ENCODE measurements around the gene EDIL3. TPM values are rescaled to one million over a fixed set of nuclear protein-coding genes. Genes with fewer than 3 reads are reported as not detected.

EDIL3 gene
- total and polyA plus RNA-seq, 2 of the 13 experiments (the other 11 are each of a cell fraction or from before 2014, with no cell fraction given): 0.01 TPM; not detected in 1

DNA sequence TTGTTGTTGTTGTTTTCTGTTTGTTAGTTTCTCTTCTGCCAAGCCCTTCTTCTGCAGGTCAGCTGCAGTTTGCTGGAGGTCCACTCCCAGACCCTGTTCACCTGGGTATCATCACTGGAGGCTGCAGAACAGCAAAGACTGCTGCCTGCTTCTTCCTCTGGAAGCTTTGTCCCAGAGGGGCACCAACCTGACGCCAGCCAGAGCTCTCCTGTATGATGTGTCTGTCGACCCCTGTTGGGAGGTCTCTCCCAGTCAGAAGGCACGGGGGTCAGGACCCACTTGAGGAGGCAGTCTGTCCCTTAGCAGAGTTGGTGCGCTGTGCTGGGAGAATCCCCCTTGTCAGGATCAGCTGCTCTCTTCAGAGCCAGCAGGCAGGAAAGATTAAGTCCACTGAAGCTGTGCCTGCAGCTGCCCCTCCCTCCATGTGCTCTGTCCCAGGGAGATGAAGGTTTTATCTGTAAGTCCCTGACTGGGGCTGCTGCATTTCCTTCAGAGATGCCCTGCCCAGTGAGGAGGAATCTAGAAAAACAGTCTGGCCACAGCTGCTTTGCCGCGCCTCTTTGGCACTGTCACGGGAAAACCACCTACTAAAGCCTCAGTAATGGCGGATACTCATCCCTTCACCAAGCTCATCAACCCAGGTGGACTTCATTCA is 299.2 kb downstream of the EDIL3 start (continued):
- TF ChIP-seq, protein P1, sequence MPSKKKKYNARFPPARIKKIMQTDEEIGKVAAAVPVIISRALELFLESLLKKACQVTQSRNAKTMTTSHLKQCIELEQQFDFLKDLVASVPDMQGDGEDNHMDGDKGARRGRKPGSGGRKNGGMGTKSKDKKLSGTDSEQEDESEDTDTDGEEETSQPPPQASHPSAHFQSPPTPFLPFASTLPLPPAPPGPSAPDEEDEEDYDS (CRISPR knock-in tag; IDR thresholded peaks at IDR 0.05): no peak
- TF ChIP-seq ZNF431 (CRISPR knock-in tag; IDR thresholded peaks at IDR 0.05; ENCODE audit: borderline replicate concordance, low read depth): no peak

DNA sequence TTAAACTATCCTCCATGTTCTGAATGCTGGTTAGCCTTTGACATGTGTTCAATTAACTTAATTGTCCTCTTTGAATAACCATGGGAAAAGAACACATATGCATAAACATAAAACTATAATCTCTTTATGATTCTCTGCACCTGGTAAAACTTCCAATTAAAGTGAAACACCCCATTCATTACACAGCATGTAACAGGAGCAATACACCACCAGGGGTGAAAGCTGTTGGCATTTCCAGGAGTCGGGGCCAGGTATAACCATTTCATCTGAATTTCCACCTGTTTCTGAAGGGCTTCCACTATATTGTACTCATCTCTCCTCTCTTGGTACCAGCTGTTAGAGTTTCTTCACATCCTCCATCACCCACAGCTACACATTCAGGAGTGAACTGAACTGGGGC is 303.8 kb downstream of the EDIL3 start:
- FAIRE-seq: no peak

More for the DNA sequence above, 303.8 kb downstream of the EDIL3 start:
- no peak overlapping the region for H3K4me3 ChIP-seq (replicated peaks in 1 of 3; ENCODE audit: insufficient read depth in 1 of 3, low read depth in 2 of 3, low read length in 3 of 3)
- H3K9me3 ChIP-seq (ENCODE audit: low read length): no peaks in the 10 kb centered on the region
- intact Hi-C loops (cut with micrococcal nuclease; ENCODE audit: unreplicated experiment): no loop called here
- in situ Hi-C loops (cut with HindIII; ENCODE audit: extremely low pct_ligation_motif_present, low pct_unique_long_range_greater_than_20kb): loop anchor here (25.0 kb wide), 1 partner anchor 369 kb away; the partner anchor contains the start of gene HAPLN1
- BruUV-seq (replicated peaks): no TSS peak
- no peaks in the 10 kb centered on the region for H3K4me1 ChIP-seq (ENCODE audit: insufficient read depth, low read length)
- no peaks in the 10 kb centered on the region for H4K20me1 ChIP-seq (ENCODE audit: insufficient read depth, low read length)
- ATAC-seq (no peak), DNase-seq (ENCODE audit: low spot score) (no peak)
- TF ChIP-seq SMAD1 (CRISPR knock-in tag; IDR thresholded peaks at IDR 0.05; ENCODE audit: borderline replicate concordance, low read depth): no peak
- no peak for TF ChIP-seq MEF2D (CRISPR knock-in tag; IDR thresholded peaks at IDR 0.05)
- TF ChIP-seq, protein P2, sequence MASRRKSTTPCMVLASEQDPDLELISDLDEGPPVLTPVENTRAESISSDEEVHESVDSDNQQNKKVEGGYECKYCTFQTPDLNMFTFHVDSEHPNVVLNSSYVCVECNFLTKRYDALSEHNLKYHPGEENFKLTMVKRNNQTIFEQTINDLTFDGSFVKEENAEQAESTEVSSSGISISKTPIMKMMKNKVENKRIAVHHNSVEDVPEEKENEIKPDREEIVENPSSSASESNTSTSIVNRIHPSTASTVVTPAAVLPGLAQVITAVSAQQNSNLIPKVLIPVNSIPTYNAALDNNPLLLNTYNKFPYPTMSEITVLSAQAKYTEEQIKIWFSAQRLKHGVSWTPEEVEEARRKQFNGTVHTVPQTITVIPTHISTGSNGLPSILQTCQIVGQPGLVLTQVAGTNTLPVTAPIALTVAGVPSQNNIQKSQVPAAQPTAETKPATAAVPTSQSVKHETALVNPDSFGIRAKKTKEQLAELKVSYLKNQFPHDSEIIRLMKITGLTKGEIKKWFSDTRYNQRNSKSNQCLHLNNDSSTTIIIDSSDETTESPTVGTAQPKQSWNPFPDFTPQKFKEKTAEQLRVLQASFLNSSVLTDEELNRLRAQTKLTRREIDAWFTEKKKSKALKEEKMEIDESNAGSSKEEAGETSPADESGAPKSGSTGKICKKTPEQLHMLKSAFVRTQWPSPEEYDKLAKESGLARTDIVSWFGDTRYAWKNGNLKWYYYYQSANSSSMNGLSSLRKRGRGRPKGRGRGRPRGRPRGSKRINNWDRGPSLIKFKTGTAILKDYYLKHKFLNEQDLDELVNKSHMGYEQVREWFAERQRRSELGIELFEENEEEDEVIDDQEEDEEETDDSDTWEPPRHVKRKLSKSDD (CRISPR knock-in tag; IDR thresholded peaks at IDR 0.05; ENCODE audit: low read depth): no peak
- TF ChIP-seq PHF20 (CRISPR knock-in tag; IDR thresholded peaks at IDR 0.05): no peak
- TF ChIP-seq ZNF629 (CRISPR knock-in tag; conservative IDR thresholded peaks at IDR 0.05): no peak
- no peak for TF ChIP-seq GATAD2A (CRISPR knock-in tag; IDR thresholded peaks at IDR 0.05)
- no peak for TF ChIP-seq NR2C2 (CRISPR knock-in tag; IDR thresholded peaks at IDR 0.05; ENCODE audit: borderline replicate concordance)
- TF ChIP-seq NFKBIZ (CRISPR knock-in tag; IDR thresholded peaks at IDR 0.05): no peak
- TF ChIP-seq ZNF709 (CRISPR knock-in tag; IDR thresholded peaks at IDR 0.05): no peak
- TF ChIP-seq GTF3A (CRISPR knock-in tag; conservative IDR thresholded peaks at IDR 0.05): no peak
- TF ChIP-seq, protein P3, sequence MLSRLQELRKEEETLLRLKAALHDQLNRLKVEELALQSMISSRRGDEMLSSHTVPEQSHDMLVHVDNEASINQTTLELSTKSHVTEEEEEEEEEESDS (CRISPR knock-in tag; IDR thresholded peaks at IDR 0.05; ENCODE audit: borderline replicate concordance): no peak
- no peak for TF ChIP-seq ZNF619 (CRISPR knock-in tag; IDR thresholded peaks at IDR 0.05)
- no peak for TF ChIP-seq ZNF484 (CRISPR knock-in tag; IDR thresholded peaks at IDR 0.05; ENCODE audit: borderline replicate concordance, low read depth)
- TF ChIP-seq, protein P4, sequence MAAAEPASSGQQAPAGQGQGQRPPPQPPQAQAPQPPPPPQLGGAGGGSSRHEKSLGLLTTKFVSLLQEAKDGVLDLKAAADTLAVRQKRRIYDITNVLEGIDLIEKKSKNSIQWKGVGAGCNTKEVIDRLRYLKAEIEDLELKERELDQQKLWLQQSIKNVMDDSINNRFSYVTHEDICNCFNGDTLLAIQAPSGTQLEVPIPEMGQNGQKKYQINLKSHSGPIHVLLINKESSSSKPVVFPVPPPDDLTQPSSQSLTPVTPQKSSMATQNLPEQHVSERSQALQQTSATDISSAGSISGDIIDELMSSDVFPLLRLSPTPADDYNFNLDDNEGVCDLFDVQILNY (CRISPR knock-in tag; conservative IDR thresholded peaks at IDR 0.05): no peak
- TF ChIP-seq ZNF75D (CRISPR knock-in tag; IDR thresholded peaks at IDR 0.05; ENCODE audit: borderline replicate concordance): no peak
- no peak for TF ChIP-seq ZFP90 (CRISPR knock-in tag; IDR thresholded peaks at IDR 0.05; ENCODE audit: borderline replicate concordance)
- 0% methylated on average over 1 of the region's 1 CpG for WGBS (ENCODE audit: low lambda C conversion rate)
- H3K9ac ChIP-seq (ENCODE audit: insufficient read depth, low read depth, low read length): no peak overlapping the region
- no peak overlapping the region for H2AFZ ChIP-seq (ENCODE audit: low read length)
- peaks cover 0 to 2% of the 10 kb centered on the region in 2 experiments; a peak in 2 of 5 replicates for H3K27me3 ChIP-seq (ENCODE audit: control insufficient read depth in 1 of 2, insufficient read depth in 2 of 2, low read length in 2 of 2)
- no peak overlapping the region for H3K4me2 ChIP-seq (ENCODE audit: low read depth, low read length)
- ChIA-PET POLR2A (no interaction called here), CTCF (ENCODE audit: low intra/inter-chr PET ratio, low total read pairs) (no interaction called here)
- H3K27ac ChIP-seq (ENCODE audit: extremely low read length, insufficient read depth, low read length): no peak overlapping the region
- no peaks in the 10 kb centered on the region for H3K36me3 ChIP-seq (replicated peaks in 1 of 2; ENCODE audit: control insufficient read depth in 1 of 2, insufficient read depth in 2 of 2, low read length in 2 of 2)
- H3K79me2 ChIP-seq (ENCODE audit: insufficient read depth, low read length): no peaks in the 10 kb centered on the region

Measured in HepG2 (cell line).